Parathyroid adenoma (tissue), 2 donors: Measurements from ENCODE around the gene SND1.
"Not testable (repeated sequence)": the region's sequence is repeated elsewhere in the genome, so short reads cannot be mapped to it uniquely, and the experiment has no call there.

Source experiments
- H2AFZ ChIP-seq: fragments of 300-600 bp; sonication (generic); one replicate; pipeline ENCODE4 v1.7.0; 2017; ENCODE audit warnings: antibody characterized with exemption, mild to moderate bottlenecking
- H3K27ac ChIP-seq: fragments of 300-600 bp; sonication (generic); one replicate; pipeline ENCODE4 v1.7.0; 2017
- H3K27me3 ChIP-seq: fragments of 300-600 bp; sonication (generic); one replicate; pipeline ENCODE4 v1.7.0; 2017; ENCODE audit warnings: low read length; ENCODE audit not compliant: control insufficient read depth, insufficient read depth
- H3K36me3 ChIP-seq: fragments of 300-600 bp; sonication (generic); one replicate; pipeline ENCODE4 v1.7.0; 2017; ENCODE audit warnings: low read length; ENCODE audit not compliant: control insufficient read depth, insufficient read depth
- H3K4me1 ChIP-seq: fragments of 300-600 bp; sonication (generic); one replicate; pipeline ENCODE4 v1.7.0; 2017; ENCODE audit warnings: control low read depth
- H3K4me2 ChIP-seq: fragments of 300-600 bp; sonication (generic); one replicate; pipeline ENCODE4 v1.7.0; 2017; ENCODE audit warnings: low read length
- H3K4me3 ChIP-seq: fragments of 300-600 bp; sonication (generic); one replicate; pipeline ENCODE4 v1.7.0; 2017; ENCODE audit warnings: low read depth, low read length
- H3K79me2 ChIP-seq: fragments of 300-600 bp; sonication (generic); one replicate; pipeline ENCODE4 v1.7.0; 2017; ENCODE audit warnings: control low read depth
- H3K9ac ChIP-seq: fragments of 300-600 bp; sonication (generic); one replicate; pipeline ENCODE4 v1.7.0; 2017; ENCODE audit warnings: mild to moderate bottlenecking
- H3K9me3 ChIP-seq: fragments of 300-600 bp; sonication (generic); one replicate; pipeline ENCODE4 v1.7.0; 2017; ENCODE audit warnings: low read length; ENCODE audit not compliant: control insufficient read depth
- CTCF ChIP-seq: fragments of 300-600 bp; sonication (generic); IDR thresholded peaks from one replicate; pipeline ENCODE4 v1.7.0; 2017; ENCODE audit warnings: antibody characterized with exemption, mild to moderate bottlenecking
- donor health status: primary hyperparathyroidism.

SND1 gene

GRCh38 chr7:127833641-127834040 is 181.6 kb downstream of the SND1 start:
- peaks cover 5% of the 10 kb centered on the region for H3K79me2 ChIP-seq
- H3K27me3 ChIP-seq = no peaks in the 10 kb centered on the region
- no peak overlapping the region for H3K4me3 ChIP-seq
- H3K9me3 ChIP-seq = no peaks in the 10 kb centered on the region
- no peak overlapping the region for H2AFZ ChIP-seq
- H3K4me1 ChIP-seq = no peaks in the 10 kb centered on the region
- TF ChIP-seq CTCF = no peak
- H3K36me3 ChIP-seq = no peaks in the 10 kb centered on the region
- H3K4me2 ChIP-seq = no peak overlapping the region
- no peak overlapping the region for H3K9ac ChIP-seq
- H3K27ac ChIP-seq = no peak overlapping the region

- Histone ChIP-seq H3K4me3 (no peak overlapping the region), H3K4me1 (no peaks in the 10 kb centered on the region), H3K27ac (no peak overlapping the region), H3K36me3 (no peaks in the 10 kb centered on the region), H3K9ac (no peak overlapping the region), H3K79me2 (peaks cover 5% of the 10 kb centered on the region), H3K4me2 (no peak overlapping the region), H3K27me3 (no peaks in the 10 kb centered on the region), H2AFZ (no peak overlapping the region), H3K9me3 (no peaks in the 10 kb centered on the region)
- TF ChIP-seq CTCF = no peak
Measured at GRCh38 chr7:127835679-127836078, 183.7 kb downstream of the SND1 start.

GRCh38 chr7:127837816-127838410 is 185.9 kb downstream of the SND1 start:
- not testable (repeated sequence) for H3K4me3 ChIP-seq, H3K9me3 ChIP-seq, H3K27me3 ChIP-seq, H3K27ac ChIP-seq, H3K79me2 ChIP-seq, H3K4me2 ChIP-seq, H3K36me3 ChIP-seq, H3K9ac ChIP-seq, H3K4me1 ChIP-seq, H2AFZ ChIP-seq

GRCh38 chr7:127838816-127839415 is 186.9 kb downstream of the SND1 start:
- no peak overlapping the region for H2AFZ ChIP-seq
- TF ChIP-seq CTCF = no peak

DNA sequence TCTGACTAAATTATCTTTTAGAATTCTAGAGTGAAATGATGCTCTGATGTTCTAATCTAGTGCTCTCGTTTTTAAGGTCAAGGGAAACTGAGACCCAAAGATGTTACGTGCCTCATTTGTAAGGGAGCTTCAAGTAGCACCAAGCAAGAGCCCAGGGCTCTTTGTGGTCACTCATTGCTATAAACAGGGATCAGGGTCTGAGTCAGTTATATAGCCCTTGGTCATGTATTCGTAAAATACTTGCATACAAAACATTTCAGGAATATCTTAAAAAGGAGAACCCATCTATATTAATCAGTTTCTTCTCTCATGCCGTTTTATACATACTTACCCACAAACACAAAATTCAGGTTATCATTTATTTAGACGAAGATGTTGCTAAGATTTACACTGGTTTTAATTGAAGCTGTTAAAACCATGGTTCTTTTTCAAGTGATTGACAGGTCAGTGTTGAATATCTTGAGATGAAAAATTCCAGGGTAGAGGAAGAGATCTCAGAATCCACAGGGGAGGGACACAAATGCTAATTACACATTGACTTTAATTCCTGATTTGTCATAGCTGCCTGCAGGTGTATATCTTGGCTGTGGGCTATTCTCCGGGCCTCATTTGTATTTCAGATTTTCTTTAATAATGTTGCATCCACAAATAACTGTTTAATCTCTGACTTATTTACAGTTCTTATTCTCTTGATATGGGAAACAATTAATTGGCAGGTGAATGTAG is 188.4 kb downstream of the SND1 start:
- Histone ChIP-seq H3K9me3 (no peaks in the 10 kb centered on the region), H2AFZ (no peak overlapping the region), H3K79me2 (peaks cover 3% of the 10 kb centered on the region), H3K4me2 (no peak overlapping the region), H3K4me3 (no peak overlapping the region), H3K9ac (no peak overlapping the region), H3K4me1 (peaks cover 14% of the 10 kb centered on the region), H3K27ac (no peak overlapping the region), H3K27me3 (no peaks in the 10 kb centered on the region), H3K36me3 (no peaks in the 10 kb centered on the region)
- TF ChIP-seq CTCF = no peak

More at GRCh38 chr7:127838816-127839415, 186.9 kb downstream of the SND1 start:
- Histone ChIP-seq H3K4me2 (no peak overlapping the region), H3K9ac (no peak overlapping the region), H3K9me3 (no peaks in the 10 kb centered on the region), H3K36me3 (no peaks in the 10 kb centered on the region), H3K4me1 (peaks cover under 1% of the 10 kb centered on the region), H3K27me3 (no peaks in the 10 kb centered on the region), H3K4me3 (no peak overlapping the region), H3K27ac (no peak overlapping the region), H3K79me2 (peaks cover 3% of the 10 kb centered on the region)
